Amniotic epithelial cell (primary cell): ENCODE measurements around the gene SYT11.
"Not testable (repeated sequence)": the region's sequence is repeated elsewhere in the genome, so short reads cannot be mapped to it uniquely, and the experiment has no call there.

Experiments used
- DNase-seq: peaks from one replicate; pipeline ENCODE4 v3.0.0-alpha.2; 2010; ENCODE audit warnings: low read depth

SYT11 gene

DNA sequence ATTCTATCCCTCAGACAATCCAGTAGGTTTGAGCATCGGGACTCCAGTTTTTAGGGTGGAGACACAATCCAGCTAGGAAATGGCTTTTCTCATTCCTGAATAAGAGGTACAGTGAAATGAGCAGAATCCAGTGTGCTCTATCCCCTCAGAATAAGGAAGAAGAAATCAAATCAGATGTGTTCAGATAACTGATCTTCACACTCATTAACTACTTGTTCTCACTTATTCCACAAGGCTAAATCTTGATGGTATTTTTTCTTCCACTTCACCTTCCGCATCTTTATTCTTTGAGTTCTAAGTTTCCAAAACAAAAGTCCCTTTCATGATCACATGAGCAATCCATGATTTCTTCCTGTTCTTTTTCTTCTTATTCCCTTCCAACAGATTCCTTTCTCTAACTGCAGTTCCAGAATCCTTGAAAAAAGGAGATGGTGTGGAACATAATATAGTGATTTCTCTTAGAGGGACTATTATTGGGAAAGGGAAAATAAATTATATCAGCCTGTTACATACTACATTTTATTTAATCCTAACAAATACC lies 1.7 kb downstream of the SYT11 start:
- DNase-seq = no peak

DNA sequence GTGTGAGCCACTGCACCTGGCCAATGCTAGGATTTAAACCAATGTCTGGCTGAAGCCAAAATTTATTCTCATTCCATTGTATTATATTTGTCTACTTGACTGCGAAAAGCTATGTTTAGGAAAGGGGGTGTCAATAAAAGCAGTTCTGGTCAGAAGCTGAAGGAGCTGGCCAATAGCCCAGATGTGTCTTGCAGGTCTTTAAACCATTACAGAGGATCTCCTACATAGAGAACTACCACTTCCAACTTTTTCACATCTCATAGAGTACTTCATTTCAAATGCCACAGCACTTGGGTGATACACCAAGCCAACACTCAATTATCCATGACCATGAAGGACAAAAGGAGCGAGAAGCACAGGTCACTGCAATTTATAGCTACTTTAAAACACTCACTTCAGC lies 2.5 kb downstream of the SYT11 start:
- no peak for DNase-seq

GRCh38 chr1:155864393-155864792 lies 5.0 kb downstream of the SYT11 start:
- no peak for DNase-seq

- no peak for DNase-seq
Measured at GRCh38 chr1:155867766-155868165, 8.4 kb downstream of the SYT11 start.

DNA sequence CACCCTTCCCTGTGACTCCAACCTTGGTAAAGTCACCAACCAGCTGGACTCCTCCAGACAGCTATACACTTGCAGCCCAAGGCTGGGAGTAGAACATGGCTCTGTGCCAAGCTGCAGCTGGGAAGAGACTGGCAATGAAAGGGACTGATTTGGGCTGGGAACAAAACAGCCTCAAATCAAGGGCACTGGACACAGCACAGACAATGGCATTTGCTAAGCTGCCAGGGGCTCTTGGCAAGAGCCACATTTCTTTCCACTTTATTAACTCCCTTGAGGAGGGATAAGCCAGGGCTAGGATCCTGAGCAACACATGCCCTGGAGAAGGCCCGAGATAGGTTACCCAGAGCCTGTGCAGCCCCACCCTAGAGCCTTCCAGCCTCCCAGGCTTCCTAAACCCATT lies 12.0 kb downstream of the SYT11 start:
- DNase-seq = no peak

- no peak for DNase-seq
Measured at GRCh38 chr1:155872527-155872926, 13.2 kb downstream of the SYT11 start.

GRCh38 chr1:155873860-155874259 lies 14.5 kb downstream of the SYT11 start:
- peak; percentile 74 for DNase-seq

- no peak for DNase-seq
Measured at GRCh38 chr1:155877945-155878344, 18.6 kb downstream of the SYT11 start.

- no peak for DNase-seq
Measured at GRCh38 chr1:155880251-155880650, 20.9 kb downstream of the SYT11 start.

DNA sequence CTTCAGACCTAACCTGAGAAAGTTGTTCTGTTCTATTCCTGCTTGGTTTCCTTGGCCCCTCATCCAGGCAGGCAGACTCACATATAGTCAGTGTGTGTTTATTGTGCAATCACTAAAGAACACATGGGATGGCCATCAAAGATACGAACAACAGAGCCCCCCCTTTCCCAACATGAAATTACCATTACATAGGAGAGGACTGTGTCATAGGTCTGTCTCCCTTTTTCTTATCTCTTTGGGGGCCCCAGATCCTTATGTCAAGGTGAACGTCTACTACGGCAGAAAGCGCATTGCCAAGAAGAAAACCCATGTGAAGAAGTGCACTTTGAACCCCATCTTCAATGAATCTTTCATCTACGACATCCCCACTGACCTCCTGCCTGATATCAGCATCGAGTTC lies 21.6 kb downstream of the SYT11 start:
- DNase-seq = no peak

DNA sequence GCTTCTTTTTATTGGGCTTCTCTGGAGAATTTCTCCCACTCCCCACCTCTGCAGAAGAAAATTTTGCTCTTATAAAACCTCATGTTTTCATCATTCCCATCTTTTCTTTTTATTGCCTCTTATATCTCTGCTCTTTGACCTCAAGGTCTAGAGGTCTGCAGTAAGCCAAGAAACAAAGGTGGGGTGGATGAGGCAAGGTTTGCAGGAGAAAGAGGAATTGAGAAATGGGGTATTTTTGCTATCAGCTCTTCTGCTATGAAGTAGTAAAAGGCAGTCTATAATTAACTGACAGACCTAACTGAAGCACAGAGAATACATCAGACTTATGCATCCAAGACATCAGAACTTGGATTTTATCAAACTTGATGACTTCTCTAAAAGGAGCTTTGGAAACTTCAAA lies 22.9 kb downstream of the SYT11 start:
- DNase-seq = no peak

DNA sequence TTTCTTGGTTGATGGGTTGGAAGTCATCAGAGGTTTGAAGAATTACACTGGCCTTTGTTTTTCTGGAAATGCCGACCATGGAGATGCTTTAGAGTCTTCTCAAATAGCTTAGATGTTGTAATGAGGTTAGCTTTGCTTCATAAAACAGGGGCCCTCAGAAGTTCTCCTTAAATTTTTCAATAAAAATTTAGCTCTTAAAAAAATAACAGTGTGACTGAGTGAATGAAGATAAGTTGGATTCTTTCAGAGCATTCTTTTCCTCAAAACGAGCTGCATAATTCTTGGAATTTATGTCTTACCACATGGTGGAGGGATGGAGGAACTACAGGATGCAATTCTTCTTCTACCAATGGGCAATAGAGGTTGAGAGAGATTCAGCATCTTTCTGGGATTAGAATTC lies 23.4 kb downstream of the SYT11 start:
- DNase-seq = no peak

DNA sequence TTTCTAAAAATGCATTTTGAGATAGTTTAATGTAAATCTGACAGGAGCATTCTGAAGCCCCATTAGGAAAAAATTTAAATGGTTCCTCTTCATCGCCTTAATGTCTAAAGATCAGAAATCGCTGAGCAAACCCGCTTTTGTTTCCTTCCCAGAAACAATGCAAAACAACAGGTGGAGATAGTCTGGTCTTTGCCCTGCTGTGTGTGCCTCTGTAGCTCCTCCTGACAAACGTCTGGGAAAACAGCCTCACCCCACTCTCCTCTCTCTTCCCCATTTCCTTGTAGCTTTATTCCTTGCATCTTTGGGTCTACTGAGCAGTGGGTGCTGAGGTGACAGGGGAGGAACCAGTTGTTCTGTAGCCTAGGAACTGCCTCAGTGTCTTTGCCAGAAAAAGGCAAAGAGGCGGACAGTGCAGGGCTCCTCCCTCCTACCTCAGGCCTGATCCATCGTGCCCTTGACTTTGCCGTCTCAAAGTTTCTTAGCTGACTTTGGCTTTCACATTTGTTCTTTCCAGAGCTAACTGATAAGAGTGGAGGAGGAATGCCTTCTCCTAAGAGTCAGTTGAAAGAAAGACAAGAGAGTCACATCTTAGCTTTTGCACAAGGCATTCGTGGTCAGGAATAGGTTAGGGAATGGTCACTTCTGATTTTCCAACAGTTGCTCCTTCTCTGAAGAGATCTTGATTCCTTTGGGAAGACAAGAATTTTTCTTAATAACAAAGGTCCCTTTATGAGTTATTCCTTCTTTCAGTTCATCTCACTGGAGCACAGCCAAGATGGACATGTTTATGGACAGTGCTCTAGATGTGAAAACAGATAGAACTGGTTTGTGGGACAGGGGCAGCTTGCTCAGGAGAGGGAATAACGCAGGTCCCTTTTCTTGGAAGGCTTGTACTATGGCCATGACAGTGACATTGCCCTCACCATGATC lies 24.9 kb downstream of the SYT11 start:
- DNase-seq = peak; percentile 54

GRCh38 chr1:155884982-155885381 lies 25.6 kb downstream of the SYT11 start:
- DNase-seq = peak; percentile 28

DNA sequence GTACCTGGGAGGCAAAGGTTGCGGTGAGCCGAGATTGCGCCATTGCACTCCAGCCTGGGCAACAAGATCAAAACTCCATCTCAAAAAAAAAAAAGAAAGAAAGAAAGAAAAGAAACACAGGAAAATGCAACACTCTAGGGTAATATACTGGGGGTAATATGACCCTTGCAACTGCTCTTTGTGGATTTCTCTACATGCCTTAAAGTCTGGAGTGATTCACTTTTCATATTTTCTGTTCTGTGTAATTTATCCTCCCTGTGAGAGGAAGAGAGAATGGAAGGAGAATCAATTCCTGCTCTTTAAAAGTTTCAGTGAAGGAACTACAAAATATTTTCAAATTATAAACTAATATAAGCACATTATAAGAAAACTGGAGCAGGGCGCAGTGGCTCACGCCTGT lies 29.1 kb downstream of the SYT11 start:
- DNase-seq = no peak

DNA sequence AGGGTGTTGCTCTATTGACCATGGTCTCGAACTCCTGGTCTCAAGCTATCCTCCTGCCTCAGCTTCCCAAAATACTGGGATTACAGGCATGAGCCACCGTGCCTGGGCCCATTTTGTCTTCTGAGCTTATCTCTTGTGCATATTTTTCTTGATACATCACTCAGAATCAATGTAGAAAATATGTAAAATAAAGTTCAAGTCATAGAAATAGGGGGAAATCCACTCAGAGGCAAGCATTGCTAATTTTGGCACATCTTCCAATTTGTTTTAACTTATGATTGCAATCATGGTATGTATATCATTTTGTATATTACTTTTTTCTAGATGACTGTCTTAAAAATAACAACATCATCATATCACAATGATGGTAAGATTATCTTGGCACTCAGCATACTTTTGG lies 30.2 kb downstream of the SYT11 start:
- no peak for DNase-seq

- DNase-seq = no peak
Measured at GRCh38 chr1:155890251-155890650, 30.9 kb downstream of the SYT11 start.

DNA sequence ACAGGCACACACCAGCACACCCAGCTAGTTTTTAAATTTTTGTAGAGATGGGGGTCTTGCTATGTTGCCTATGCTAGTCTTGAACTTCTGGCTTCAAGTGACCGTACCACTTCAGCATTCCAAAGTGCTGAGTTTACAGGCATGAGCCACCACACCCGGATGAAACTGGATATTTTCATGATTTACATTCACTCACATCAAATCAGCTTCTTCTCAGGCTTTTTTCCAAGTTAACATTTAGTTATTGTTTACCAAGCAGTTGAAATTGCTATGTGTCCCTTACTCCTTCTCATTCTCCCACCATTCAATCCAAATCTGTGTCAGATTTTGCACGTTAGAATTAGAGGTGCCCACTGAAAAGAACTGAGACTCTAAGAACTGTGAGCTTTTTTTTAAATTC lies 33.4 kb downstream of the SYT11 start:
- peak; percentile 68 for DNase-seq

DNA sequence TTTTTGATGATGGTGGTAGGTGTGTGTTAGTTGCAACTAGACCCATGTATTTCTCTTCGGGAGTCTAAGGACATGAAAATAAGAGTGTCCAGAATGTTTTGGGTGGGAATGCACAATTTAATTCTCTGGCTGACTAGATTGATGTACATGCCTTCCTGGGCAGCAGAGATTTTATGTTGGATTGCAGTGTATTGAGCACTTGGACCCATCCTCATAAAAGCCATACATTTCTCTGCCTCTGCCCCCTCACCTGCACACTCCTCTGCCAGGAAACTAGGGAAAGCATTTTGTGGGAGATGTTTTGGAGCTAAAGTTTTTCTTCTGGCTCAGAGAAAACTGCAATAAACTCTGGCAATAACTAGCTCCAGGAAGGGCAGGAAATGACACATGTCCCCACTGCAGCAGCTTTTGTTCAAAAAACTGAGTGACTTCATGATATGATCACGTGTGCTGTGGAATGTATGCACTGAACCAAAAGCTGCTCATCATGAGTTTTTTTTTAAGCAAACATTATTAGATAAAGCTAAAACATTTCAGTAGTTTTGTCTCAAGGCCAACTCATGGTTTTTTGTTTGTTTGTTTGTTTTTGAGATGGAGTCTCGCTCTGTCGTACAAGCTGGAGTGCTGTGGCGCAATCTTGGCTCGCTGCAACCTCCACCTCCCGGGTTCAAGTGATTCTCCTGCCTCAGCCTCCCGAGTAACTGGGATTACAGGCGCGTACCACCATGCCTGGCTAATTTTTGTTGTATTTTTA lies 34.2 kb downstream of the SYT11 start:
- peak; percentile 57 for DNase-seq

- DNase-seq = not testable (repeated sequence)
Measured at GRCh38 chr1:155895617-155896016, 36.2 kb downstream of the SYT11 start.

GRCh38 chr1:155896476-155896875 lies 37.1 kb downstream of the SYT11 start:
- DNase-seq = not testable (repeated sequence)

GRCh38 chr1:155897746-155898145 lies 38.4 kb downstream of the SYT11 start:
- no peak for DNase-seq

- DNase-seq = no peak
Measured at GRCh38 chr1:155898888-155899287, 39.5 kb downstream of the SYT11 start.
